ENCODE results near the gene VWA7.

VWA7 gene

GRCh38 chr6:31782126-31782855 lies 5.2 kb upstream of the VWA7 start:
- H2AK5ac ChIP-seq (ENCODE audit: low read depth, low read length) = no peak overlapping the region
- no peaks in the 10 kb centered on the region for H3K9me3 ChIP-seq (replicated peaks in 1 of 2; ENCODE audit: control insufficient read depth in 2 of 2, insufficient read depth in 1 of 2, low read depth in 1 of 2, low read length in 2 of 2)
- WGBS, 2 donors (ENCODE audit: extremely low coverage in 2 of 2, insufficient read length in 2 of 2, insufficient replicate concordance in 1 of 2) = no CpG with 5 or more reads among the region's 32 CpGs
- no peak overlapping the region for H3K14ac ChIP-seq (ENCODE audit: low read length)
- H3K23ac ChIP-seq (ENCODE audit: low read depth, low read length, poor library complexity) = peak overlapping the region; percentile 58
- no peak overlapping the region for H4K8ac ChIP-seq (ENCODE audit: low read depth, low read length)
- no peaks in the 10 kb centered on the region for H3K4me1 ChIP-seq (ENCODE audit: control insufficient read depth in 2 of 2, insufficient read depth in 1 of 2, low read depth in 1 of 2, low read length in 2 of 2)
- H2BK15ac ChIP-seq (ENCODE audit: low read length) = no peak overlapping the region
- no peak overlapping the region for H3K4me3 ChIP-seq (ENCODE audit: low read length in 2 of 2)
- peaks cover 62 to 98% of the 10 kb centered on the region in 2 donors for H3K36me3 ChIP-seq (replicated peaks in 1 of 2; ENCODE audit: control insufficient read depth in 2 of 2, insufficient read depth in 2 of 2, low read length in 2 of 2)
- no peak for DNase-seq (ENCODE audit: low spot score)
- H3K18ac ChIP-seq (ENCODE audit: low read length) = no peak overlapping the region
- H4K91ac ChIP-seq (ENCODE audit: low read depth, low read length, poor library complexity) = no peak overlapping the region
- H2BK120ac ChIP-seq (ENCODE audit: low read depth, low read length) = no peak overlapping the region
- H3K4me2 ChIP-seq (ENCODE audit: insufficient read depth, low read length, poor library complexity, severe bottlenecking) = no peak overlapping the region
- H2AFZ ChIP-seq (ENCODE audit: low read length) = no peak overlapping the region
- H3K4ac ChIP-seq (ENCODE audit: low read length) = no peak overlapping the region
- H3K79me1 ChIP-seq (ENCODE audit: low read depth, low read length) = peaks cover 2% of the 10 kb centered on the region
- no peaks in the 10 kb centered on the region for H3K27me3 ChIP-seq (ENCODE audit: control insufficient read depth in 3 of 3, insufficient read depth in 3 of 3, low read depth in 1 of 3, low read length in 3 of 3)
- H3K27ac ChIP-seq (replicated peaks; ENCODE audit: low read length) = no peak overlapping the region
- no peak overlapping the region for H2BK5ac ChIP-seq (ENCODE audit: low read length)
- peak overlapping the region; percentile 70 for H3K9ac ChIP-seq (ENCODE audit: low read depth, low read length, poor library complexity)
- no peak overlapping the region for H2BK12ac ChIP-seq (ENCODE audit: low read length)

GRCh38 chr6:31781244-31782125 lies 4.4 kb upstream of the VWA7 start:
- no peak overlapping the region for H3K4me2 ChIP-seq (ENCODE audit: insufficient read depth, low read length, poor library complexity, severe bottlenecking)
- H3K4me3 ChIP-seq (ENCODE audit: low read length in 2 of 2) = no peak overlapping the region
- no peaks in the 10 kb centered on the region for H3K27me3 ChIP-seq (ENCODE audit: control insufficient read depth in 3 of 3, insufficient read depth in 3 of 3, low read depth in 1 of 3, low read length in 3 of 3)
- DNase-seq (ENCODE audit: low spot score) = no peak
- WGBS, 2 donors (ENCODE audit: extremely low coverage in 2 of 2, insufficient read length in 2 of 2, insufficient replicate concordance in 1 of 2) = no CpG with 5 or more reads among the region's 23 CpGs
- no peak overlapping the region for H3K4ac ChIP-seq (ENCODE audit: low read length)
- no peak overlapping the region for H2AFZ ChIP-seq (ENCODE audit: low read length)
- no peak overlapping the region for H2AK5ac ChIP-seq (ENCODE audit: low read depth, low read length)
- H3K23ac ChIP-seq (ENCODE audit: low read depth, low read length, poor library complexity) = peak overlapping the region; percentile 85
- no peak overlapping the region for H2BK12ac ChIP-seq (ENCODE audit: low read length)
- H3K4me1 ChIP-seq (ENCODE audit: control insufficient read depth in 2 of 2, insufficient read depth in 1 of 2, low read depth in 1 of 2, low read length in 2 of 2) = peaks cover 4 to 8% of the 10 kb centered on the region in 2 donors
- peaks cover 62 to 90% of the 10 kb centered on the region in 2 donors for H3K36me3 ChIP-seq (replicated peaks in 1 of 2; ENCODE audit: control insufficient read depth in 2 of 2, insufficient read depth in 2 of 2, low read length in 2 of 2)
- H3K14ac ChIP-seq (ENCODE audit: low read length) = no peak overlapping the region
- peaks cover 2% of the 10 kb centered on the region for H3K79me1 ChIP-seq (ENCODE audit: low read depth, low read length)
- no peak overlapping the region for H2BK120ac ChIP-seq (ENCODE audit: low read depth, low read length)
- H3K9me3 ChIP-seq (replicated peaks in 1 of 2; ENCODE audit: control insufficient read depth in 2 of 2, insufficient read depth in 1 of 2, low read depth in 1 of 2, low read length in 2 of 2) = no peaks in the 10 kb centered on the region
- H2BK15ac ChIP-seq (ENCODE audit: low read length) = no peak overlapping the region
- no peak overlapping the region for H3K27ac ChIP-seq (replicated peaks; ENCODE audit: low read length)
- H4K8ac ChIP-seq (ENCODE audit: low read depth, low read length) = no peak overlapping the region
- no peak overlapping the region for H2BK5ac ChIP-seq (ENCODE audit: low read length)
- H4K91ac ChIP-seq (ENCODE audit: low read depth, low read length, poor library complexity) = no peak overlapping the region
- H3K18ac ChIP-seq (ENCODE audit: low read length) = no peak overlapping the region
- H3K9ac ChIP-seq (ENCODE audit: low read depth, low read length, poor library complexity) = no peak overlapping the region

GRCh38 chr6:31780507-31781243 lies 3.5 kb upstream of the VWA7 start:
- Histone ChIP-seq H3K9ac (ENCODE audit: low read depth, low read length, poor library complexity) (peak overlapping the region; percentile 44), H2BK12ac (ENCODE audit: low read length) (peak overlapping the region; percentile 73), H3K4ac (ENCODE audit: low read length) (no peak overlapping the region), H2BK120ac (ENCODE audit: low read depth, low read length) (no peak overlapping the region), H3K4me3 (ENCODE audit: low read length in 2 of 2) (no peak overlapping the region), H3K23ac (ENCODE audit: low read depth, low read length, poor library complexity) (no peak overlapping the region), H3K27me3 (ENCODE audit: control insufficient read depth in 3 of 3, insufficient read depth in 3 of 3, low read depth in 1 of 3, low read length in 3 of 3) (no peaks in the 10 kb centered on the region), H3K79me1 (ENCODE audit: low read depth, low read length) (peaks cover 2% of the 10 kb centered on the region), H3K18ac (ENCODE audit: low read length) (no peak overlapping the region), H2AFZ (ENCODE audit: low read length) (no peak overlapping the region), H3K4me2 (ENCODE audit: insufficient read depth, low read length, poor library complexity, severe bottlenecking) (no peak overlapping the region), H2BK5ac (ENCODE audit: low read length) (peak overlapping the region; percentile 24), H3K9me3 (replicated peaks in 1 of 2; ENCODE audit: control insufficient read depth in 2 of 2, insufficient read depth in 1 of 2, low read depth in 1 of 2, low read length in 2 of 2) (no peaks in the 10 kb centered on the region), H4K8ac (ENCODE audit: low read depth, low read length) (no peak overlapping the region), H2AK5ac (ENCODE audit: low read depth, low read length) (no peak overlapping the region), H3K14ac (ENCODE audit: low read length) (peak overlapping the region; percentile 8), H3K36me3 (replicated peaks in 1 of 2; ENCODE audit: control insufficient read depth in 2 of 2, insufficient read depth in 2 of 2, low read length in 2 of 2) (peaks cover 59 to 82% of the 10 kb centered on the region in 2 donors), H3K27ac (replicated peaks; ENCODE audit: low read length) (no peak overlapping the region), H4K91ac (ENCODE audit: low read depth, low read length, poor library complexity) (no peak overlapping the region), H3K4me1 (ENCODE audit: control insufficient read depth in 2 of 2, insufficient read depth in 1 of 2, low read depth in 1 of 2, low read length in 2 of 2) (peaks cover 4 to 8% of the 10 kb centered on the region in 2 donors), H2BK15ac (ENCODE audit: low read length) (no peak overlapping the region)
- DNase-seq (ENCODE audit: low spot score) = no peak
- WGBS, 2 donors (ENCODE audit: extremely low coverage in 2 of 2, insufficient read length in 2 of 2, insufficient replicate concordance in 1 of 2) = no CpG with 5 or more reads among the region's 20 CpGs
